ENCODE data around the gene NXPE3.

GRCh38 chr3:101829437-101829830, 50.4 kb downstream of the NXPE3 start:
- no peak for TF ChIP-seq REST (IDR thresholded peaks at IDR 0.05; ENCODE audit: borderline replicate concordance)
- no peak for TF ChIP-seq CTCF (IDR thresholded peaks at IDR 0.05; ENCODE audit: poor library complexity, severe bottlenecking)
- TF ChIP-seq POLR2AphosphoS5 (IDR thresholded peaks at IDR 0.05), result no peak
- no peak for TF ChIP-seq EZH2 (IDR thresholded peaks at IDR 0.05; ENCODE audit: borderline replicate concordance, insufficient read depth, low read length, poor library complexity, severe bottlenecking)
